Keratinocyte (primary cell): ENCODE measurements around the gene PPP1R12A. TPM values are rescaled to one million over a fixed set of nuclear protein-coding genes. Genes with fewer than 3 reads are reported as not detected.

Experiments
- DNase-seq: peaks from one replicate; pipeline ENCODE4 v3.0.0-alpha.2; 2011; ENCODE audit warnings: low read depth, missing footprints, low spot score
- FAIRE-seq: peaks from 2 replicates; lab custom pipeline; 2011; peaks lifted over from hg19 to GRCh38; lab: Jason Lieb, UNC
- H2AFZ ChIP-seq: 2 replicates; pipeline ENCODE4 v1.6.0; 2012; ENCODE audit warnings: low read length, control low read depth, inconsistent platforms; ENCODE audit not compliant: control insufficient read depth
- H3K27ac ChIP-seq: 2 replicates; pipeline ENCODE4 v1.5.1; 2011; ENCODE audit warnings: low read length; ENCODE audit not compliant: control insufficient read depth, insufficient read depth
- H3K27me3 ChIP-seq: 3 replicates; pipeline ENCODE4 v1.6.0; 2011; ENCODE audit warnings: low read length; ENCODE audit not compliant: control insufficient read depth, insufficient read depth; ENCODE audit errors: extremely low read depth
- H3K36me3 ChIP-seq, 2 experiments: 2 replicates in 1 of 2; 3 replicates in 1 of 2; pipeline ENCODE4 v1.5.1; 2011; ENCODE audit warnings: low read length in 2 of 2, mild to moderate bottlenecking in 1 of 2; ENCODE audit not compliant: control insufficient read depth in 2 of 2, insufficient read depth in 2 of 2; ENCODE audit errors: extremely low read depth in 1 of 2
- H3K4me1 ChIP-seq: 3 replicates; pipeline ENCODE4 v1.5.1; 2011; ENCODE audit warnings: low read length; ENCODE audit not compliant: control insufficient read depth, insufficient read depth; ENCODE audit errors: extremely low read depth
- H3K4me2 ChIP-seq: 3 replicates; pipeline ENCODE4 v1.6.0; 2011; ENCODE audit warnings: low read depth, low read length; ENCODE audit not compliant: control insufficient read depth, insufficient read depth; ENCODE audit errors: extremely low read depth
- H3K4me3 ChIP-seq, 3 experiments: fragments of 200-600 bp in 1 of 3; sonication (generic) in 1 of 3; 2 replicates in 2 of 3; 3 replicates in 1 of 3; pipeline ENCODE4 v1.5.1; 2011 to 2016; ENCODE audit warnings: low read length in 3 of 3, mild to moderate bottlenecking in 3 of 3, control low read depth in 2 of 3, inconsistent platforms in 1 of 3, low read depth in 1 of 3, mixed read lengths in 1 of 3, mixed run types in 1 of 3, moderate library complexity in 1 of 3; ENCODE audit not compliant: control insufficient read depth in 2 of 3, insufficient read depth in 2 of 3; ENCODE audit errors: extremely low read depth in 1 of 3
- H3K79me2 ChIP-seq: 2 replicates; pipeline ENCODE4 v1.6.0; 2012; ENCODE audit warnings: low read length; ENCODE audit not compliant: control insufficient read depth, insufficient read depth
- H3K9ac ChIP-seq: 3 replicates; pipeline ENCODE4 v1.6.0; 2011; ENCODE audit warnings: low read length; ENCODE audit not compliant: control insufficient read depth, insufficient read depth; ENCODE audit errors: extremely low read depth
- H3K9me1 ChIP-seq: 3 replicates; pipeline ENCODE4 v1.6.0; 2011; ENCODE audit warnings: low read length; ENCODE audit not compliant: control insufficient read depth, insufficient read depth; ENCODE audit errors: extremely low read depth
- H3K9me3 ChIP-seq: 2 replicates; pipeline ENCODE4 v1.5.1; 2012; ENCODE audit warnings: low read depth, low read length; ENCODE audit not compliant: control insufficient read depth
- H4K20me1 ChIP-seq: 3 replicates; pipeline ENCODE4 v1.6.0; 2011; ENCODE audit warnings: low read length; ENCODE audit not compliant: control insufficient read depth, insufficient read depth; ENCODE audit errors: extremely low read depth
- CTCF ChIP-seq, 3 experiments: IDR thresholded peaks in 1 of 3; conservative IDR thresholded peaks in 1 of 3; optimal IDR thresholded peaks in 1 of 3; 2 replicates in 2 of 3; 3 replicates in 1 of 3; pipeline versions ENCODE3 to v1.5.1; 2011; ENCODE audit warnings: low read length in 3 of 3, mild to moderate bottlenecking in 3 of 3, moderate library complexity in 2 of 3, control low read depth in 1 of 3, inconsistent platforms in 1 of 3; ENCODE audit not compliant: insufficient read depth in 2 of 3; ENCODE audit errors: extremely low read depth in 1 of 3
- EZH2 ChIP-seq: IDR thresholded peaks from one replicate; pipeline ENCODE4 v1.6.1; 2012; ENCODE audit warnings: inconsistent platforms, mild to moderate bottlenecking, low read length, moderate library complexity
- dilution Hi-C: fragments of 300-500 bp; cut with MboI; formaldehyde crosslinking; loops from one replicate; pipeline ENCODE4 v1.7.0; 2020; ENCODE audit warnings: low sequenced_read_pairs; ENCODE audit not compliant: extremely low pct_ligation_motif_present
- polyA plus RNA-seq, 5 experiments: library from polyadenylated mRNA; depleted of rRNA in 3 of 5; stranded (reverse) in 3 of 5; stranded (forward) in 1 of 5; unstranded in 1 of 5; fragments of >200 nt; gene quantifications; 1 replicate in 1 of 5; 2 replicates in 3 of 5; 3 replicates in 1 of 5; pipeline versions ENCODE4 v1.2.1 to v1.2.3, GENCODE V29; 2011 to 2012; ENCODE audit warnings: missing spikeins in 2 of 5, low read depth in 1 of 5, low replicate concordance in 1 of 5

The PPP1R12A gene
- polyA plus RNA-seq, 1 donor (not counting 4 experiments of a cell fraction or from before 2014, with no cell fraction given), result 45.2 TPM

DNA sequence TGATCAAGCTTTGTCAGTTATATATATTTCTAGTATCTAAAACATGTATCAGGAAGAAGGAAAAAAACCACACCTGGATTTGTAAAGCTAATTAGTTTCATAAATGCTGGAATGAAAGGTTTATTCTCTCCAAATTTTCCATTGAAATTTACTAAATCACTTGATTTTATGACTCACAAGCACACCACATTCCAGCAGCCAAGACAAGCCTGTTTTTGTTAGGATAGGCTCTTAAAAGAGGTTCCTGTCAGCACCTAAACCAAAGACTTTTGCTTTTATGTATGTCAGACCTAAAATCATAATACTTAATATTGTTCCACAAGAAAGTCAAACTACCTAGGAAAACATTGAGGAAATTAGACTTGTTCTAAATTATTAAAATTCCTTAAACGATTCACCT, 158.8 kb downstream of the PPP1R12A start:
- FAIRE-seq (peak; percentile 77), DNase-seq (peak; percentile 11)
- Histone ChIP-seq H3K9ac (no peak overlapping the region), H3K9me3 (no peaks in the 10 kb centered on the region), H3K79me2 (no peaks in the 10 kb centered on the region), H3K27ac (peak overlapping the region; percentile 55), H3K4me2 (peak overlapping the region; percentile 71), H3K4me1 (peaks cover 12% of the 10 kb centered on the region), H4K20me1 (no peaks in the 10 kb centered on the region), H3K4me3 (no peak overlapping the region), H3K9me1 (no peaks in the 10 kb centered on the region), H3K27me3 (no peaks in the 10 kb centered on the region), H2AFZ (no peak overlapping the region), H3K36me3 (peaks cover 3 to 10% of the 10 kb centered on the region in 2 experiments)
- no peak for TF ChIP-seq EZH2
- no peak for TF ChIP-seq CTCF (optimal IDR thresholded peaks at IDR 0.05 in 1 of 3, IDR thresholded peaks at IDR 0.05 in 1 of 3, conservative IDR thresholded peaks at IDR 0.05 in 1 of 3; ENCODE audit: extremely low read depth in 1 of 3, insufficient read depth in 2 of 3, low read length in 3 of 3)
- dilution Hi-C loops, result no loop called here

GRCh38 chr12:79775355-79776027, 159.4 kb downstream of the PPP1R12A start:
- peaks cover 3 to 10% of the 10 kb centered on the region in 2 experiments for H3K36me3 ChIP-seq
- no peak overlapping the region for H3K9ac ChIP-seq
- H3K27ac ChIP-seq, result peak overlapping the region; percentile 55
- H2AFZ ChIP-seq, result no peak overlapping the region
- H3K4me1 ChIP-seq, result peaks cover 12% of the 10 kb centered on the region
- no peaks in the 10 kb centered on the region for H4K20me1 ChIP-seq
- FAIRE-seq, result no peak
- dilution Hi-C loops, result no loop called here
- no peak for DNase-seq
- no peaks in the 10 kb centered on the region for H3K79me2 ChIP-seq
- H3K9me3 ChIP-seq, result no peaks in the 10 kb centered on the region
- no peak overlapping the region for H3K4me2 ChIP-seq
- H3K9me1 ChIP-seq, result no peaks in the 10 kb centered on the region
- no peaks in the 10 kb centered on the region for H3K27me3 ChIP-seq
- no peak overlapping the region for H3K4me3 ChIP-seq
- TF ChIP-seq CTCF (optimal IDR thresholded peaks at IDR 0.05 in 1 of 3, IDR thresholded peaks at IDR 0.05 in 1 of 3, conservative IDR thresholded peaks at IDR 0.05 in 1 of 3; ENCODE audit: extremely low read depth in 1 of 3, insufficient read depth in 2 of 3, low read length in 3 of 3) (no peak), EZH2 (no peak)
